ENCODE measurements around the gene ACTN4.

DNA sequence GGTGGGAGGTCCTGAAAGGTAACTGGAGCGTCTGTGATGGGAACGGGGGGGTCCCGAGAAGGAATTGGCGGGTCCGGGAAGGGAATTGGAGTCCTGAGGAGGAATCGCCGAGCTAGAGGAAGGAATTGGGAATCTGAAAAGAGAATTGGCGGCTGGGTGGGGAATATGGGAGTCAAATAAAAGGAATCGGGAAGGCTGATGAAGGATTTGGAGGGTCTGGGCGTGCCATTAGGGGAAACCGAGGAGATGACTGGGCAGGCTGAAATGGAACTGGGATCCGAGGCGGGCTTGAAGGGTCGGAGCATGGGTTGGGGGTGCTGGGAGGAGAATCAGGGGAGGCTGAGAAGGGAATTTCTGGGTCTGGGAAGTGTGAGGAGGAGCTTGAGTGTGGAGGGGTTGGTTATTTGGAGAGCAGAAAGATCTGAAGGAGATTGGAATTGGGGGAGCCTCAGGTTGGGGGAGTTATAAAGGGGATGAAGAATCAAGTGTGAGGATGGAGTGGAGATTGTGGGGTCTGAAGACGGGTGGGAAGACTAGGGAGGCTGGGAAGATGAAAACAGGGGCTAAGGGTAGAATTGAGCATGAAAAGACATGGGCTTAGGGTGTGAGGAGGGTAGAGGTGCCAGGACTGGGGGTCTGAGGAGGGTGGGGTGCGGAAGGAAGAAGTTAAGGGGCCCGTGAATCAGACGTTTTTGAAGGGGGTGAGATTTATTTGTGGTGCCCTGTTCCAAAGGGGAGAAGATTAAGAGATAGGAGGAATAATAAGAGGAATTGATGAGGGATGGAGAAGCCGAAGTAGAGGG lies 718 bp downstream of the ACTN4 start:
- TF ChIP-seq EZH2 (IDR thresholded peaks at IDR 0.05; ENCODE audit: borderline replicate concordance): no peak
- no peak for TF ChIP-seq CTCF (IDR thresholded peaks at IDR 0.05; ENCODE audit: poor library complexity)

Data from hepatocyte (in vitro differentiated cells).